NOMO-1 (cell line): ENCODE data around the gene TTLL1.

ENCODE experiments used
- DNase-seq, 2 experiments: peaks; one replicate each; lab custom pipeline; 2025; ENCODE audit not compliant: unreplicated experiment in 2 of 2; lab: John Stamatoyannopoulos, UW

TTLL1 gene

DNA sequence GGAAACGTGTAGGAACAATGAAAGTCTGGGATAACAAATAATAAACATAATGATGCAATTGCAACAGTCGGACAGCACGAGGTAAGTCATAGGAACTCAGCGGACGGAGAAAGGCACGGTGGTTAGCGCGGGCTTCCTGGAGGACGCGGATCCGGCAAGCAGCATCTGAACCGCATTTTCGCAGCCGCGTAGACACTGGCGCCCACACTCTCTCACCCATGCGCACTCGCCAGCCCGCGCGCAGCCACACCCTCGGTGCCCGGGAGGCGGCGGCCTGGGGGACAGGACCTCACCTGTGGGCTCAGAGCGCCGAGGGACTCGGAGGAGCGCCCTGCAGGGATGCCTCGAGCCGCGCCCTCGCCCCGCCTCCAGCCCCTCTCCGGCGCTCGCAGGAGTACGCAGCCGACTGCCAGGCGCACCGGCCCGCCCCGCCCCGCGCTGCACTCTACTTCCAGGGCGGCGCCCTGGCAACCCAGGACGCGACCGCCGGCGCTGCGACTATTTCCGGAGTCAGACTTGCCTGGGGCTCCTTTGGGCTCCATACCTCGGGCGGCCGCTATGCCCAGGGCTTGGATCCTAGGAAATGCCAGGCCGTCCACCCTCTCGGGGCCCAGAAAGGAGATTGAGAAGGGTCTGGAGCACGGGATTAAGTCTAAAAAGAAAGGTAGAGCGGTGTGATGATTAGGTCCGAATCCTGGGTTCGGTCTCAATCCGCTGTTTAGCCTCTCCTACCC, at the start of gene TTLL1:
Gene TTLL1 (minus strand): TSS at position 408 of the 734 bp plus-strand sequence. CDS start 13,805 bp downstream, outside the sequence.
- peak; percentile 93 to 95 for DNase-seq

DNA sequence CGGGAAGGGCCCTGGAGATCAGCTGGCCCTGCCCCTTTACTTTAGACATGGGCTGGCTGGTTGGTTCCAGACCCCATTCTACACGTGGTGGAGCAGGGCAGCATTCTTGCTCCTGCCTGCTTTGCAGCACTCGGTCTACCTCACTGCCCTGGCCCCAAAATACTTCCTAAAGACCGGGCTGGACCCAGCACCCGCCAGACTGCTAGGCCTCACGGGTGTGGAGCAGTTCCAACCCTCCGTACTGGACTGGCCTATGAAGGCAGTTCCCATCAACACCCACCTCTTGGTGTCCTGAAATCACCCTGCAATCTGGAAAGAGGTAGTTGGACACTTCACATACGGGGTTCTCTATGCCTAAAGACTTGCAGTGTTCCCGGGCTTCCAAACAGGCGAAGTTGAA, 47.6 kb upstream of the TTLL1 start:
- no peak for DNase-seq

DNA sequence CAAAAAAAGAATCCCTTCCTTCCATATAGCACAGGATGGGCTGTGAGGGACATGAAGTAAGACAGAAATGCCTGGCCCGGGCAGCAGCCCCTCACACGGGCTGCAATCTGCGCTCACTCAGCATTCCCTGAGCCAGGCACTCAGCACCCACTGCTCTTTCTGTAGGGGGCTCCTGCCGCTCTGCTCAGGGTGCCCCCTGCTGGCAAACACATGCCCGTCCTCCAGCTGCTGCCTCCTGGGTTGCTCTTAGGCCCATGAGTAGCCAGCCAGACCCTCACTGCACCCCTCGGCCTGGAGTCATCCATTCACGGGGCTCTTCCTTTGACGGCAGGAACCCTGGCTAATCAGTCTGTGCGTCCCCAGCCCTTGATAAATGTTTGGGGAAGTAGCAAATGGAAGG, 47.1 kb upstream of the TTLL1 start:
- peak; percentile 28 to 40 for DNase-seq

DNA sequence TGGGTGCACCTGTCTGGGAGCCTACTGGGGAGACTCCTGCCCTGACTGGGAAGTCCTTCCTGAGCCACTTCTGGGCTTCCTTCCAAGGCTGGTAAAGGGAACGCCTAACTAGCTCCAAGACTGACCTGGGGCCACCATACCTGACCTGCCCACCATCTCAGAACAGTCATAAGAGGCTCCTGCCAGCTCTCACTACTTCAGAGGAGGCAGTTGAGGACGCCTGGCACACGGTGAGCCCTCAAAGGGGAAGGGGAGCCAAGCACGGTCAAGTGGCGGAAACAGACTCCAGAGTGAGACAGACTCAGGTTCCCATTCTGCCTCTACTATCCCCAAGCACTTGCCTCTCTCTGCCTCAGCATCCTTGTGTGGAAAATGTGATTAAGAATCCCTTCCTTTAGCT, 46.4 kb upstream of the TTLL1 start:
- DNase-seq: no peak

DNA sequence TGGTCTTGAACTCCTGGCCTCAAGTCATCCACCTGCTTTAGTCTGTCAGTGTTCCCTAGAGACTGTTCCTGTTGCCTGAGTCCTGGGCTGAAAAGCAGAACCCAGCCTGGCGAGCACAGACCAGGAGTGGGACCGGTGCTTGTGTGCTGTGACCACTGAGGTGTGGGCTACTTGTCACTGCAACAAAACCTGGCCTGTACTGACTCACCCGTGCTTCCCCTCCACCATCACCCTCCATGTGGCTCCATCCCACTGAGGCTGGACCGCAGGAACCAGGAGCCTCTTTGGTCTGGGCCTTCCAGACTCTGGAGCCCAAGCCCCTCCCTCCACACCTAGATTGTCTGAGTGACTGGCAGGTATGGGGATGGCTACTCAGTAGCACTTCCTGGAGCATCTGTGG, 45.4 kb upstream of the TTLL1 start:
- DNase-seq: no peak

DNA sequence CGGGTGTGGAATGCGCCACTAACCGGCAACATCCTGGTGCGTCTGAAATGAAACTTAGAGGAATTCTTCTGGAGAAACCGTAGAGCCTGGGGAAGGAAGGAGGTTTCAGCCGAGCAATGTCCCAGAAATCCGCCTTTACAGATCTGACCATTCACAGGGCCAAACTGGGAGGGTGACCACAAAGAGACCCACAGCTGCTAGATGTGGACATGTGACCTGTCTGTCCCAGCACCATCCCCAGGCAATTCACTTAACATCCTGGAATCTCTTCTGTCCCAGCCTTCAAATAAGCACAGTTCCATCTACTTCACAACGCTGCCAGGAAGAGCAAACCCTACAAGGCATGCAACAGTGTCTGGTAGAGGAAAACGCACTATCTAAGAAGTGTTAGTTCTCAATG, 44.2 kb upstream of the TTLL1 start:
- no peak for DNase-seq

DNA sequence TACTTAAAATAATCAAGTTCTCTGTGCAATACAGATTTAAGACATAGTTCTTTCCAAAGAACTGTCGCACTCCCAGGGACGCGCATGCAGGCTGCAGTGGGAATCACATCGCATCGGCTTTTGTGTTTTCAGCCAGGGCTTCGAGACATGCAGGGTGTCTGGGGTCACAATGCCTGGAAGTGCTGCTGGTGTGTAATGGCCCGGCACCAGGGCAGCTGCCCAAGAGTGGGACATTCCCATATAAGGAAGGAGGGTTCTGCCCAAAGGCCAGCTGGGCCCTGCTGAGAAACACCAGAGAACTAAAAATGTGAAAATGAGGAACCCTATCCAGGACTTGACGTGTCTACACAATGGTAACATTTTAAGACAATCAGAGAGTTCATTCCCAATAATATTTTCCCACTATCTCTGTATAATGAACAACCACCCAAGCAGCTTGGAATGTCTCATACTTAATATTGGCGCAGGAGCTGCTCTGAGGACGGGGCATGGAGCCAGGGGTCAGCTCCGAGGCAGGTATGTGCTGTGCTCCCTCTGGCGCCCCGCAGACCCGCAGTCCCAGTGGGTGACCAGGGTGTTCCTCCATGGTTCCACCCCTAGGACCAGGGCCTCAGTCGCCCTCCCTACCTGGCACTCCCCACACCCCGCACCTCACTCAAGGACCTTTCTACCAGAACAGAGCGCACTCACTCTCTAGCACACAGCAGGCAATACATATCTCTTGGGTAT, 42.7 kb upstream of the TTLL1 start:
- no peak for DNase-seq

DNA sequence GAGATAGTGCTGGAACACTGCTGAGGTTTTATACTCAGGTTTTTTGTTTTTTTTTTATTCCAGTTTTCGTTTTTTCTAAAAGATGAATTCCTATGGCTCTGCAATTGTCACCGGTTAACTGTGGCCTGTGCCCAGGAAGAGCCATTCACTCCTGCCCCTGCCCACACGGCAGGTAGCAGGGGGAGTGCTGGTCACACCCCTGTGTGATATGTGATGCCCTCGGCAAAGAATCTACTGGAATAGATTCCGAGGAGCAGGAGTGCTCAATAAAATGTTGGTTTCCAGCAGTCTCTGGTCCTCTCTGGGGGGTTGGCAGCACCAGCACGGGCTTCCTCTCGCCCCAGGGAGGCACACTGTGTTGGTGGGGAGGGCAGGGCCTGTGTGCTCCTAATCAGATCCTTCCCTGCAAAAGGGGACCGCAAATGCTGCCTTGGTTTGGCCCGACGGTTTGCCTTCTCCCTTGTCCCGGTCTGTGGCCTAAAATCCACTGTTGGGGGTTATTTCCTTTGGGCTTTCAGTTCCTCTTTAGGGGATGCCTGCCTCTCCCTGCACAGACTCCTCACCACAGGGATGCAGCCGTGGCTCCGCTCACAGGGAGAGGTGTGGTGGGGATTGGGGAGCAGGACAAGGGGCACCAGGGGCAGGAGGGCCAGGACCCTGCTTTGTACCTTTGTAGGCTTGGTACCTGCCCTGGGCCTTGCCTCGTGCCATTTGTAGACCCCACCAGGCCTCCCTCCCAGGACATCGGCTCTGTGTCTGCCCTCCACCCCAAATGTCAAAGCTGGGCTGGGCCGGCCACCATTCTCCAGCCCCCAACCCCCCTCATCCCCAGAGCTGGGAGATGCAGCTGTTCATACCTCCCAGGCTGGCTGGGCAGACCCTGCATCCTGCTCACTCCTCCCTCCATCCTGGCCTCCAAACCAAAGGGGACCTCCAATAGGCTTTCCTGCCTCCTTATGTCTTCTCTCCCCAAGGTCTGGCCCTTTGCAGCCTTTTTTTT, 40.5 kb upstream of the TTLL1 start:
- peak; percentile 49 to 64 for DNase-seq

DNA sequence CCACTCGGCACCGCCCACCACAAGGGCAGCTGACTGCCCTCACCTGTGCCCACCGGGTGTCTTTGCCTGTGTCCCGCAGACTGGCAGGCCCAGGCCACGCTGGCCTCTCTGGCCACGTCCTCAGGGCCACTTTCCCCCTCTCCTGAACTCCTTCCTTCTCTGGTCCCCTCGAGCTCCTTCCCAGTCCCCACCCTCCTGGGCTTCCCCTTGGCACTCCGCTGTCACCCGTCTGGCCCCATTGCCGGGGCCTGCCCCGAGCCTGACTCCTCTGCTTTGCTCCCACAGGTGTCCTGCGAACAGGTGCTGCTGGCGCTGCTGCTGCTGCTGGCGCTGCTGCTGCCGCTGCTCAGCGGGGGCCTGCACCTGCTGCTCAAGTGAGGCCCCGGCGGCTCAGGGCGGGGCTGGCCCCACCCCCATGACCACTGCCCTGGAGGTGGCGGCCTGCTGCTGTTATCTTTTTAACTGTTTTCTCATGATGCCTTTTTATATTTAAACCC, 39.8 kb upstream of the TTLL1 start:
- no peak for DNase-seq

DNA sequence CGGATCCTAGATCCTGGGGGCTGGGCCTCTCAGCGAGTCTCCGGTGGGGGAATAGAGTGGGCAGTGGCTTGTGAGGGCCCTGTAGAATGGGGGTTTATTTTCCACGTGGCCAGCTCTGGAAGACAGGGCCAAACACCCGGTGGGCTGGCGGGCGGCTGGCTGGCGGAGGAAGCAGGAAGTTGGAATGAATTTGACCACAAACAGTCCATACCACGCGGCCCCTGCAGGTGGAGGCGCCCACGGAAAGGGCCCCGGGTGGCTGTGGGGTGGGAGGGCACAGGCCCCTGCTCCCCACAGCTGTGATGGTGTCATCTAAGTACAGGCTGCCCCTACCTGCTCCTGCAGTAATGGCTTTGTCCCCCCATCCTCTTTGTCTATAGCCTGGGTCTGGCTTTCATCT, 38.9 kb upstream of the TTLL1 start:
- DNase-seq: peak; percentile 9 to 54

DNA sequence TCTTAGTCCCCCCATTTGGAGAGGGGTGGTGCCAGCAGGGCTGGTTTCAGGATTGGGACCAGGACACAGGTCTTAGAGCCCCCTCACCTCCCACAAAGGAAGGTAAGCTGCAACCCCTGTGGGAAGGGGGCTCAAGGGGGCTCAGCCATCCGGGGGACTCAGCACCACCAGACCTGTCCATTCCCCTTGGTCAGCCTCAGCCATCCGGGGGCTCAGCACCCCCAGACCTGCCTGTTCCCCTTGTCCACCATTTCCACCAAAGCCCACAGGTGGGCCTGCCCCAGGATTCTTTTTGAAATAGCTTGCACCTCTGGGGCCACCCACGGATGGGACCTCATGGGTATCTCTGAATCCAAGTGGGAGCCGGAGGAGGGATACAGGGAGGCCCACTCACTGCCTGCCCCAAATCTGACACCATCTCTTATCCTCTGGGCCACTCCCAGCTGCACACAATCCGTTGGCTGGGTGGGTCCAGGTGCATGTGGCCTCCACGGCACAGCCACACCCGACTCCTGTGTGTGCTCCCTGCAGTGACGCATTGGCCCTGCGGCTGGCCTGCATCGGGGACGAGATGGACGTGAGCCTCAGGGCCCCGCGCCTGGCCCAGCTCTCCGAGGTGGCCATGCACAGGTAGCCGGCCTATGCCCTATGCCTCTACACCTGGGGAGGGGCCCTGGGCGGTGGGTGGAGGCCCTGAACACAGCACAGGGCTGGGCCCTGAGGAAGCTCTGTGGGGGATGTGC, 38.1 kb upstream of the TTLL1 start:
- no peak for DNase-seq

DNA sequence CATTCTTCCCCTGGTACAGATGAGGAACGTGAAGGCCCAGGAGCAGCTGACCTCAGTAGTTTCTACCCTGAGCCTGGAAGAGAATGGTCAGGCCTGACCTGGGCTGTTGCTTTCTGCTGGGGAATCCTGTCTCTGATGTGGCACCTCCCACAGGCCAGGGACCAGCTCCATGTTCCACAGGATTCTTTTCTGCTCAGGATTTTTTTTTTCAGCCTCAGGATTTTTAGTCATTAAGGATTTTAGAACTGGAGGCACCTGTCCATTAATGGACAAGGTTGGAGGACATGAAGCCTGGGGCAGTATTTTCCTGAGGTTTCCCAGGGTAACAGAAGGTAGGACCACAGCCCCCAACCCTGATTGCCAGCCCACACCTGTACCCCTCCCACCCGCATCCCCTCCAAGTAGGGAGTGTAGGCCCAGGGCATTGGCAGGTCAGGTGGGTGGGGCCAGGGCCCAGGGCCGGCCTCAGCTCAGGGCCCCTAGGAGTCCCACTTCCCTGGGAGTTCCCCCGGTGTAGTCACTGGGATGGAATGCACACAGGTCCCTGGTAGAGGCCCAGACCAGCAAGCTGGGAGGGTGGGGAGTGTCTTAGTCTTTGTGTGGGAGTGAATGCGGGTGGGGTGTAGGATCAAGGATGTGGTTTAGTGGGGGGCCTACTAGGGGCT, 37.4 kb upstream of the TTLL1 start:
- DNase-seq: no peak

DNA sequence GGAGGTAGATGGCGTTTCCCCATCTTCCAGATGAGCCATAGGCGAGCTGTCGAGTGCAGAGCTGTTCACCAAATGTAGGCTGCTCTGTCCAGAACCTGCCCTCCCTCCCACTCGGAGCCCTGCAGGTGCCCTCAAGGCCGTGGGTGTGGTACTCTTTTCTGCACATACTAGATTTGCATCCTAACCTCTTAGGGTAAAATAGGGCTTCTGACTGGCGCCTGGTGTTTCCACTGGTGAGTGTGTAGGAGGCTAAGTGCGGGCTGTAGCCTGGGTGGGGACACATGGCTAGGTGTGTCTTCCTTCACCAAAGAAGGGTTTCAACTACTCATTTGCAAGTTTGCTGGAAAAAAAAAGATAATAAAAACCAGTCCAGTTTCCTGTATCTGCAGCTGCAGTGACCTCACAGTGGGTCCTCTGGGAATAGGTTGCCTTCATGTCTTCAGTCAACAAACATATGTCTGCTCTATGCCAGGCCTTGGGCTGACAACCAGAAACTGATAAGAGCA, 29.8 kb upstream of the TTLL1 start:
- DNase-seq: no peak

DNA sequence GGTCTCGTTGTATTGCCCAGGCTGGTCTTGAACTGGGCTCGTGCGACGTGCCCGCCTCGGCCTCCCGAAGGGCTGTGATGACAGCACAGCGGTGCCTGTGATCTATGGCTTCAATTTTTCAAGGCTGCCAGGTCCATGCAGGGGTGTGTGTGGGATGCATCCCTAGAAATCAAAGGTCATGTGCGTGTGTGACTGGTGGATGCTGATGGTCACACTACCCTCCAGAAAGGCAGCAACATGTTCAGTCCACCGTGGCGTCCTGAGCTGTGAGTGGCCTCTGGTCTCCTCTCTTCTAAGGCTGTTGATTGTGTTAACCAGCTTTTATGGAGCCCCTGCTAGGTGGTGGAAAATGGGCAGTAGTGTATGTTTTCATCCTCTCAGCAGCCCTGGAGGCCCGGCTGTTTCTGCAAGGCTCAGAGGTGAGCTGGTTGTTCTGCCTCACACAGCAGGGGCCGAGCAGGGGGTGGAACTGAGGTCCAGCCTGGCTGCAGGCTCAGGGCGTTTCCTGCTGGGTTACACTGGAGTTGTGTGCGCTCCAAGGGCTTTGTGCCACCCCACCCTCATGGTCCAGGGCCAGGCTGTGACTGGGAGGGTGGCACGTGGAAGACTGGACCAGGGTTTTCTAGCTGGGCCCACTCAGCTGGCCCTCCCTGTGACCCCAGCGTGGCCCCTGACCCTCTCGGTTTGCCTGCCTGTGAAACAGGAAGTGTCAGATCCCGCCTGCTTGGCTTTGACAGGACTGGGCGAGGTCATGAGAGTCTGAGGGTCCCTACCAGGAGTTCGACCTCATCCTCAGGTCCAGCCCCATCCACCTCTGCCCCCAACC, 29.0 kb upstream of the TTLL1 start:
- peak in 1 of 2 experiments; percentile 7 for DNase-seq

DNA sequence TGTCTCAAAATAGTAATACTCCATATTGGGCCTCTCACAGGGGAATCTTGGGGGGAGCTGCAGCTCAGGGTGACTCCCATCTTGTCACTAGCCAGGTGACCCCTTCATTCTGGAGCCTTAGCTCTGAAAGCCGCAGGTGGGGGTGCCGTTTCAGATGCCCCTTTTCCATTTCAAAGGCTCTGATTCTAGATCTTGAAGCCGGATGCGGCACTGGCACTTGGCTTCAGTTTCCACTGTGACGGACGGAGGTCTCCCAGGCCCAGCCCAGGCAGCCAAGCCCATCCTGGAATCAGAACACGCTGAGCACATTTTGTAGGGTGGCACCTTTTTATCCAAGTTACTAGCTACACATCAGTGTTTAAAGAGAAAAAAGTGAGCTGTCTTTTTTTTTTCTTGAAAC, 27.7 kb upstream of the TTLL1 start:
- DNase-seq: no peak

DNA sequence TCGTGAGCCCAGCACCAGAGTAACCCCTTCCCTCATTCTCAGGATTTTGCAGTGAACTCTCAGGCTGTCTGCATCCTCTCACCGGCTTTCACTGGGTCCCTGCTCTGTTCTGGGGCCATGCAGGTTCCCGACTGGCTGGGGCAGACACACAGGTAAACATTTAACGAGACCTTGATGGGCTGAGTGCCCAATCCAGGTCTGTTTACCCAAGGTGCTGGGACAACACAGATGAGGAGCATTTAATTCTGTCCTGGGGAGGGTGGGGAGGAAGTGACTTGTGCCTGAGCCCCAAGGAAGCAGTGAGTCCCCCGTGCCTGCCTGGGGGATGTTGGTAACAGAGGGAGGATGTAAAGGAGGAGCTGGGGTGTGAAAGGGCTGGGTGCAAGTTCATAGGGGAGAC, 25.8 kb upstream of the TTLL1 start:
- no peak for DNase-seq

DNA sequence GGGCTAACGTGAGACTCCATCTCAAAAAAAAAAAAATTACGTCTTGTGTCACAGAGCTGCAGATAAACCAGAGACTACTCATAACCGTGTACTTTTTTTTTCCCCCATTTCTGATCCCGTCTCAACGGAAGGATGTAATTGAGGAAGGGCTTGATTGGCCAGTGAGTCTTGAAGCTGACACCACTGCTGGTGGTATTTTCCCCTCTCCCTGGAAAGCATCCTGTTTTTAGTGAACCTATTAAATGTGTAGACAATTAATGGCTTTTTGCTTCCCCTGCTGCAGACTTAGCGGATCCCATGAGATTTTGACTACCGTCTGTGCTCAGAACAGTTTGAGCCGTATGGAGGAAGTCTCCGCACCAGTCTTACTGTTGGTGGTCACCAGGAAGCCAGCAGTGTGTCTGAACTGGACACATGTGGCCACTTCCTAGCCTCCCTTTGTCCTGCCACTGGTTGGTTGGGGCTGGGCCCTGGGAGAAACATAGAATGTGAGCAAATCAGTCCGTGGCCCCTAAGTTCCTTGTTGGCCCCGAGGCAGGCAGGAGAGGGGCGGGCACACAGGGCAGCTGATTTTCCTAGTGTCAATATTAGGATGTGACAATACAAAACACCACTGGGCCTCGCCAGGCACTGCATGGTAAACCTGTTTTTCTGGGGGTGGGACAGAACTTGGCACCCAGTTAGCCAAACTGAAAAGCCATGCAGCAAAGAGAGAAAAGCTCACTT, 24.5 kb upstream of the TTLL1 start:
- peak in 1 of 2 experiments; percentile 21 for DNase-seq
